WTC11 (cell line): ENCODE data around the gene MKLN1.

Source experiments
- ATF2 ChIP-seq: sonication (generic); formaldehyde crosslinking; IDR thresholded peaks from 2 replicates; pipeline ENCODE4 v1.8.1; 2022; ENCODE audit warnings: low read depth, missing genetic modification reagents, borderline replicate concordance
- CBFB ChIP-seq: sonication (generic); formaldehyde crosslinking; IDR thresholded peaks from 2 replicates; pipeline ENCODE4 v1.8.1; 2022; ENCODE audit warnings: mild to moderate bottlenecking, low read depth, missing genetic modification reagents
- CTCF ChIP-seq: fragments of 200-600 bp; IDR thresholded peaks from 2 replicates; pipeline ENCODE4 v1.8.0; 2022; ENCODE audit warnings: antibody characterized with exemption
- E2F1 ChIP-seq: sonication (generic); formaldehyde crosslinking; IDR thresholded peaks from 2 replicates; pipeline ENCODE4 v1.8.0; 2022; ENCODE audit warnings: mild to moderate bottlenecking, missing genetic modification reagents
- E2F4 ChIP-seq: sonication (generic); formaldehyde crosslinking; IDR thresholded peaks from 2 replicates; pipeline ENCODE4 v1.8.1; 2022; ENCODE audit warnings: low read depth, mild to moderate bottlenecking, moderate library complexity, missing genetic modification reagents, borderline replicate concordance
- IRF2 ChIP-seq: sonication (generic); formaldehyde crosslinking; IDR thresholded peaks from 2 replicates; pipeline ENCODE4 v1.8.0; 2022; ENCODE audit warnings: low read depth, missing genetic modification reagents, borderline replicate concordance
- KAT7 ChIP-seq: sonication (generic); formaldehyde crosslinking; IDR thresholded peaks from 2 replicates; pipeline ENCODE4 v1.8.1; 2023; ENCODE audit warnings: missing genetic modification reagents, mild to moderate bottlenecking, borderline replicate concordance
- SP1 ChIP-seq: sonication (generic); formaldehyde crosslinking; conservative IDR thresholded peaks from 2 replicates; pipeline ENCODE4 v1.8.1; 2022; ENCODE audit warnings: missing genetic modification reagents
- TEAD1 ChIP-seq: sonication (generic); formaldehyde crosslinking; IDR thresholded peaks from 2 replicates; pipeline ENCODE4 v1.8.0; 2022; ENCODE audit warnings: mild to moderate bottlenecking, missing genetic modification reagents
- TEAD4 ChIP-seq: sonication (generic); formaldehyde crosslinking; IDR thresholded peaks from 2 replicates; pipeline ENCODE4 v1.8.0; 2022; ENCODE audit warnings: mild to moderate bottlenecking, missing genetic modification reagents
- ZNF138 ChIP-seq: sonication (generic); formaldehyde crosslinking; conservative IDR thresholded peaks from 2 replicates; pipeline ENCODE4 v1.8.1; 2022; ENCODE audit warnings: mild to moderate bottlenecking, moderate library complexity, missing genetic modification reagents
- ZNF281 ChIP-seq: sonication (generic); formaldehyde crosslinking; IDR thresholded peaks from 2 replicates; pipeline ENCODE4 v1.8.0; 2023; ENCODE audit warnings: mild to moderate bottlenecking, missing genetic modification reagents
- TF ChIP-seq, protein P1 (sequence below): sonication (generic); formaldehyde crosslinking; IDR thresholded peaks from 2 replicates; pipeline ENCODE4 v1.8.0; 2022; ENCODE audit warnings: mild to moderate bottlenecking, missing genetic modification reagents
- TF ChIP-seq, protein P2 (sequence below): sonication (generic); formaldehyde crosslinking; IDR thresholded peaks from 2 replicates; pipeline ENCODE4 v1.8.1; 2023; ENCODE audit warnings: mild to moderate bottlenecking, missing genetic modification reagents, moderate library complexity

DNA sequence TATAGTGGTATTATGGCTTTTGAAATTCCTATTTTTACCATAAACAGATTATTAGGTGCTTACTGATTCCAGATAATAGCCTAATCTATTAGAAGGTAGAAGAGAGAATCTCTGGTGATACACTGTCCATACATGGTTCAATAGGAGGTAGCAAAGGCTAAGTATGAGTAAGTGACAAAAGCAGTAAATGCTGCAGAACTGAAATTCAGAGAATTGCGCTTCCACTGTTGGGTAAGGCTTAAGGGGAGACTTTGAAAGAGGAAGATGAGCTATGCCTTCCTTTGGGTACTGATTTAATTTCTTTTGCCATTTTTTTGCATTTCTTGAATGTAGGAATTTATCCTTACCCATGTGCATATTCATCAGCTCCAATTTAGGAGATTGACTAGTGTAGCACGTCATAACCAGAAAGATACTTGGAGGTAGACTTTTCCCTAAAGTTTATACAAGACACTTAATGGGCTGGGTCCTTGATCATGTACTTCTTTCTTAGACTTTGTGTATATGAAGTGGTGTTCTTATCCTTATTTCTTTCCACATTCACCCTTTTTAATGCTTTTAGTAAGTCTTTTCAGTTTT is 15.3 kb downstream of the MKLN1 start:
- TF ChIP-seq TEAD4 (CRISPR knock-in tag) (no peak), CTCF (no peak), SP1 (no peak), ZNF138 (no peak), IRF2 (no peak), E2F4 (no peak), ATF2 (CRISPR knock-in tag) (no peak), ZNF281 (CRISPR knock-in tag) (no peak), CBFB (CRISPR knock-in tag) (no peak), KAT7 (CRISPR knock-in tag) (no peak), TEAD1 (CRISPR knock-in tag) (no peak), E2F1 (CRISPR knock-in tag) (no peak)
- TF ChIP-seq, protein P1, sequence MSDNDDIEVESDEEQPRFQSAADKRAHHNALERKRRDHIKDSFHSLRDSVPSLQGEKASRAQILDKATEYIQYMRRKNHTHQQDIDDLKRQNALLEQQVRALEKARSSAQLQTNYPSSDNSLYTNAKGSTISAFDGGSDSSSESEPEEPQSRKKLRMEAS (CRISPR knock-in tag): no peak
- TF ChIP-seq, protein P2, sequence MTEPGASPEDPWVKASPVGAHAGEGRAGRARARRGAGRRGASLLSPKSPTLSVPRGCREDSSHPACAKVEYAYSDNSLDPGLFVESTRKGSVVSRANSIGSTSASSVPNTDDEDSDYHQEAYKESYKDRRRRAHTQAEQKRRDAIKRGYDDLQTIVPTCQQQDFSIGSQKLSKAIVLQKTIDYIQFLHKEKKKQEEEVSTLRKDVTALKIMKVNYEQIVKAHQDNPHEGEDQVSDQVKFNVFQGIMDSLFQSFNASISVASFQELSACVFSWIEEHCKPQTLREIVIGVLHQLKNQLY: no peak
